SW480 (cell line): ENCODE data around the gene LDLRAD4.

ENCODE experiments used
- DNase-seq: peaks from one replicate; pipeline ENCODE4 v3.0.0-alpha.2; 2016; ENCODE audit warnings: low spot score

Gene LDLRAD4

DNA sequence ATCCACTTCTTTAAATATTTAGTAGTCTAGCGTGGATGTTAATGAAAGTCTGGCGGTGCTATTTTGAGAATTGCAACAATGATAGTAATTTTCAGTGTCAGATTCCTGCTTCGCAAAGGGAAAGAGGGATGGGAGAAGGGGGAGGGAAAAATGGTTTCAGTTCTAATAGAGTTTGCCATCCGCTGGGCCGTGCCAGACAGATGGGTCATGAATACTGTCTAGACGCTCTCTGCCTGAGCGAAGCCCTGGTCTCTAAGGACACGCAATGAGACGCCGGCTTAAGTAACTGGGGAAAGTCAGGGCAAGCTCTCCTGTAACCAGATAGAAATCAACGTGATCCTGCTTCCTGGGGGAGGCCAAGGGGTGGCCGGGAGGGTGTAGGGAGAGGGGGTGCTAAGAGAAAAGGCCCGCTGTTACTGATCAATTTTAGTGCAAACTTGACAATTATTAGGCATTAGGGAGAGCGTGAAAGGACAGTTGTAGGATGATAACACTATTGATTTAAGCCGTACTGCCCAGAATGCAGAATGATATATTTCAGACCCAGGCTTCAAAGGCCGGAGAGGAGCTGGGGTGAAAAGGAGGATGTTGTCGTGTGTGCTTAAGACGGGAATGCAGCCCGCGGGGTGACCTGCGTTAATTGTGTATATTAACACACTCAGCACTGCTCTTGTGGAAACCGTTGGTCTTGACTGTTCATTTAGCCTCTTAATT lies 229.2 kb downstream of the LDLRAD4 start:
- no peak for DNase-seq

- DNase-seq, result no peak
Measured at GRCh38 chr18:13448335-13448795, 229.8 kb downstream of the LDLRAD4 start.

GRCh38 chr18:13449651-13450050 lies 231.1 kb downstream of the LDLRAD4 start:
- DNase-seq, result no peak

- no peak for DNase-seq
Measured at GRCh38 chr18:13450289-13451212, 232.0 kb downstream of the LDLRAD4 start.

- no peak for DNase-seq
Measured at GRCh38 chr18:13451213-13451540, 232.6 kb downstream of the LDLRAD4 start.

GRCh38 chr18:13451661-13452387 lies 233.3 kb downstream of the LDLRAD4 start:
- DNase-seq, result no peak

DNA sequence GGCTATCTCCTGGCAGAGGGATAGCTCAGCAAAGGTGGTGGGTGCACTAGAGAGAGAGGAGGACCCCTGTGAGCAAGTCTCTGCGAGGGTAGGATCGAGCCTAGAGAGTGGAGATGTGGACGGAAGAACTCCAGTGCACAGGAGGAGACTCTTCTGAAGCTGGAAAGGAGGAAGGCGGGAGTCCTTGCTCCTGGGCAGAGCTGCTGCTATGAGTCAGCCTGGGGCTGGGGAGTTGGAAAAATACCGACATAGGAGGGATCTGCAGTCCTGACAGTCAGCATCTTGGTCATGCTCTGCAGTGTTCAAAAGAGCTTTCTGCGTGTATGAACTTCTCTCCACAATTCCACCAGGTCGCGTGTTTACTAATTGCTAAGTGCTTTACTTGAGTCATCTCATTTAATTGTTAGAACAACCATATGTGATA lies 233.8 kb downstream of the LDLRAD4 start:
- DNase-seq, result no peak

- no peak for DNase-seq
Measured at GRCh38 chr18:13452871-13453680, 234.5 kb downstream of the LDLRAD4 start.

- no peak for DNase-seq
Measured at GRCh38 chr18:13453714-13454113, 235.2 kb downstream of the LDLRAD4 start.

DNA sequence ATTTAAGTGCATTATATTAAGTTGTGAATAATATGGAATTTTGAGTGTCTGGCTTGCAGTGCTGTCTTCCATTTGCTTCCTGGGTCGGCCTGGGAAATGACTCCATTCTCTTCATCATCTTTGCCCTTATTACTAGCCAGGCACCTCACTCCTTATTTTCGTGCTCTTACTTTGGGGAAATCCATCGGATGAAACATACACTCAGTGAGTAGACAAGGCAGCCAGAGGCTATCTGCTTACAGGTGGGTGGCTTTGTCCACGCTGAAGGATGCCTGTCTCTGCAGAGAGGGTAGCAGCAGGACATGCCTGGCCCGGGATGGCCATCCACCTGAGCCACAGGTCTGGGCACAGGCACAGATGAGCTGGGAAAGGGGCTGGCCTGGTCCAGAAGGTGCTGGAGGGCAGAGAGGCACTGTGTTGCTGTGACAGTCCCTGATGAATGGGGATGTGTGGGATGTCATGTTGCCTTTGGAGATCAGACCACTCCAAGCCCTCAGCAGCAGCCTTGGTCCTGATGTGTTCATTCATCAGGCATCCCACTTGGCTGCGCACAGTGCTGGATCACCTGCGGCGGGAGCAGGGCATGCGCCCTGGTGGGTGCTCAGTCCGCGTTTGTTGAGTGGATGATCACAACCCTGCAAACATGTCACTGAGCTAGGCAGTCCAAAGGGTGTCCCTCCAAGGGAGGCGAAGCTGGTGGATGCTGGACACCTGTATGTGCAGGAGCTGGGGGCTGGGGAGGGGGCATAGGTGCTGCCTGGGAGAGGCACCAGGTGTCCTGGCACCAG lies 236.0 kb downstream of the LDLRAD4 start:
- DNase-seq, result no peak

- no peak for DNase-seq
Measured at GRCh38 chr18:13455471-13455870, 236.9 kb downstream of the LDLRAD4 start.

DNA sequence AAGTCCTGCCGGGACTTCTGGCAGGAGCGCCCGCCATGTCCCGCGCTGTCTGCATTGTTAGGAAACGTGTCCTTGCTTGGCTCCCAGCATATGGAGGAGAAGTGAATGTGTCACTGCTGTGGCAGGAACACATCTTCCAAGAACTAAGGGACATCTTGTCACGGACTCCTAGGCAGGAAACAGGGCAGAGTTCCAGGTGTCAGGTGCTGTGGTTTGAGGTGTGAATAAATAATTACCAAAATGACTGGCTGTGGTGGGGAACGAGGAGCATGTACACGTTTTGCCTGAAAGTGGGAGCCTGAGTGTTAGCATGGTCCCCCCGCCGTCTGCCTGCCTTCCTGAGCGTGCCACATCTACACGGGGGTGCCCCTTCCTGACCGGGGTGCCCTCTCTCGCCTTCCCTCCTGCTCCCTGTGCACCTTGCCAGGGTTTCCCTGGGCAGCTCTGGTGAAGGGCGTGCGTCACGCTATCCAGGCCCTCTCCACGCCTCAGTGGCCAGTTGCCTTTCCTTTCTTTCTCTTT lies 237.5 kb downstream of the LDLRAD4 start:
- DNase-seq, result no peak

GRCh38 chr18:13456736-13457271 lies 238.2 kb downstream of the LDLRAD4 start:
- no peak for DNase-seq

GRCh38 chr18:13457327-13457726 lies 238.8 kb downstream of the LDLRAD4 start:
- DNase-seq, result no peak

DNA sequence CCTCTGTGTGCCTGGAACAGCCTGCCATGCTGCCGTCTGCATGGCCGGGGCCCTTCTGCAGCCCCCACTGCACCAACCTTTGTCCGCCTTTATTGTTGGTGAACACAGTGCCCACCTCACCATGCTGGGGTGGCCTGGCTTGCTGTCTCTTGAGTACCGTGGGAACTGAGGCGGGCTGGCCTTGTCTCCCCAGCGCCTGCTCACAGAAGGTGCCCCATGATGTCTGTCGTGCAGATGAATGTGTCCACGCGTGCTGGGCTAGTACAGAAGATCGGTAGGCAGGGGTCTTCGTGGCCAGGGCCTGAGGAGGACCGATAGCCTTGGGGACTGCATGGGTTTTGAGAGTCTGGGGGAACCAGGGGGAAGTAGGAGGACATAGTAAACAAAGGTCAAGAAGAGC lies 242.4 kb downstream of the LDLRAD4 start:
- DNase-seq, result no peak

DNA sequence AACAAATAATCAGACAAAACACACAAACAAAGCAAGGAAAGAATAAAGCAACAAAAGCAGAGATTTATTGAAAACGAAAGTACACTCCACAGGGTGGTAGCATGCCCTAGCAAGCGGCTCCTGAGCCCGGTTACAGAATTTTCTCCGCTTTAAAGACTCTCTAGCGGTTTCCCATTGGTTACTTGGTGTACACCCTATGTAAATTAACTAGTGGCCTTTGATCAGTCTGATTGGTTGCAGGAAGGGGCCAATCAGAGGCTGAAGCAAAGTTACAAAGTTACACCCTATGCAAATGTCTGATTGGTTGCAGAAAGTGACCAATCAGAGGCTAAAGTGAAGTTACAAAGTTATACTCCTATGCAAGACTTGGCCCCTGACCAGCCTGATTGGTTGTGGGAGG lies 242.9 kb downstream of the LDLRAD4 start:
- peak; percentile 7 for DNase-seq

DNA sequence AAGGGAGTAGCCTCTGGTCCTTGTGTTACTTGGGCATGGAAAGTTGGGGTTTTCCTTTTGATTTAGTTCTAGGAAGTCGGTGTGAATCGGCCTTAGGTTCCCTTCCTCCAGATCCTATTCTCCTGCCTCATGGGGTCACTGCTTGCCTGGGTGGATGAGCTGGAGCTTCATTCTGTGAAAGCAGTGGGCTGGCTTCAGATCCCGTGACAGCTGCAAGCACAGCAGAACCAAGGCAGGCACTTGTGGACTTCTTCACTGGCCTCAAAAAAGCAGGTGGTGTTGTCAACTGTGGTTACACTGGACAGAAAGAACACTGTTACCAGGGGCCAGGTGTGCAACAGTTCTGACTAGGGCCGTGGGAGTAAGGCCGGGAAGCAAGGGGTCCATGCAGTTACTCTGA lies 243.4 kb downstream of the LDLRAD4 start:
- no peak for DNase-seq

DNA sequence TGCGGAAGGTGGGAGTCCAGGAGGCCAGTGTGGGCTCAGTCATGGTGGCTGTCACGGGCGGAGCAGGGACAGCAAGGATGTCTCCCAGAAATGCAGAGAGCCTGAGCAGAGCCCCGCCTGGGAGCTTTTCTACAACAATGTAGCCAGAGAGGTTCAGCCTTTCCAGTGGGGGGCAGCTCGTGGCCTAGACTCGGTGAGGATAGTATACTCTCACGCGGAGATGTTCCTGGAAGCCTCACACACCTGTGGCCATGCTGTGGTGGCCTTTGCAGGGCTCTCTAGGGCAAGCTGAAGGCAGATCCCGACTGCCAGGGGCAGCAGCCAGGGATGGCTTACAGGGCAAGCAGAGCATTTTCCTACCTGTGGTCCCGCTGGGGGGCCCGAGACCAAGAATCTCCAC lies 244.1 kb downstream of the LDLRAD4 start:
- no peak for DNase-seq

- no peak for DNase-seq
Measured at GRCh38 chr18:13463526-13464210, 245.1 kb downstream of the LDLRAD4 start.
